ENCODE data around the gene ZBTB14.

ZBTB14 gene

DNA sequence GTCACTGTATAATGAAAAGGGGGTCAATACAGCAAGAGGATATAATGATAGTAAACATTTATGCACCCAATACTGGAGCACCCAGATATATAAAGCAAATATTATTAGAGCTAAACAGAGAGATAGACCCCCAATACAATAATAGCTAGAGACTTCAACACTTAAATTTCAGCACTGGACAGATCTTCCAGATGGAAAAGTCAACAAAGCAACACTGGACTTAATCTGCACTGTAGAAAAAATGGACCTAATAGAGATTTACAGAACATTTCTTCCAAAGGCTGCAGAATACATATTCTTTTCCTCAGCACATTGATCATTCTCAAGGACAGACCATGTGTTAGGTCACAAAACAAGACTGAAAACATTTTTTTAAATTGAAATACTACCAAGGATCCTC is 26.7 kb downstream of the ZBTB14 start:
- H3K9me3 Mint-ChIP-seq = peaks cover 38% of the 10 kb centered on the region
- peaks cover 4% of the 10 kb centered on the region for H3K36me3 Mint-ChIP-seq (ENCODE audit: low read depth)
- peaks cover 2% of the 10 kb centered on the region for H3K27me3 Mint-ChIP-seq
- ATAC-seq = no peak
- DNase-seq = no peak
- H3K27ac Mint-ChIP-seq = no peak overlapping the region
- H3K4me1 Mint-ChIP-seq = no peaks in the 10 kb centered on the region
- no peak overlapping the region for H3K4me3 Mint-ChIP-seq

DNA sequence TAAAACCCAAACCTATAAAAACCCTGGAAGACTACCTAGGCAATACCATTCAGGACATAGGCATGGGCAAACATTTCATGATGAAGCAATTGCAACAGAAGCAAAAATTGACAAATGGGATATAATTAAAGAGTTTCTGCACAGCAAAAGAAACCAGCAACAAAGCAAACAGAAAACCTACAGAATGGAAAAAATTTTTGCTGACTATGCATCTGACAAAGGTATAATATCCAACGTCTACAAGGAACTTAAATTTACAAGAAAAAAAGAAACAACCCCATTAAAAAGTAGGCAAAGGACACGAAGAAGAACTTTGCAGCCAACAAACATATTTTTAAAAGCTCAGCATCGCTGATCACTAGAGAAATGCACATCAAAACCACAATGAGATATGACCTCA is 28.8 kb downstream of the ZBTB14 start:
- Mint-ChIP-seq H3K4me3 (no peak overlapping the region), H3K4me1 (no peaks in the 10 kb centered on the region), H3K9me3 (peaks cover 42% of the 10 kb centered on the region), H3K27ac (no peak overlapping the region), H3K27me3 (peaks cover 2% of the 10 kb centered on the region), H3K36me3 (ENCODE audit: low read depth) (peaks cover 4% of the 10 kb centered on the region)
- ATAC-seq = no peak
- DNase-seq = no peak

DNA sequence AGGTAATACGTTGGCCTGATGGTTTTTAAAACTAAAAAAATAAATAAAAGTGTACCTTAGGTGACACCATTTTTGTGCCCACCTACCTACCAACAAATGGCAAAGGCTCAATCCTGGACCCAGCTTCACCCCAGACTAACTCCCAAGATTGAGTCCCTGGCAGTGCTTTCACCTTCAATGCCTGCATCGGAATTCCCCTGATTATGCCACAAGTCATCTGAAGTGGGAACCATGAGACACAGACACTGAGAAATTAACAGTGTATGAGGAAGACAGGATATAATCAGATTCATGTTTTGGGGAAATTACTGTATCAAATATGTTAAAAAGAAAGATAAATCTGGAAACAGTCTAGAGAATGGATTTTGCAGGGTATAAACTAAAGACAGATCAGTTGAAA is 41.6 kb downstream of the ZBTB14 start:
- H3K4me1 Mint-ChIP-seq = no peaks in the 10 kb centered on the region
- ATAC-seq = no peak
- H3K4me3 Mint-ChIP-seq = no peak overlapping the region
- peaks cover 4% of the 10 kb centered on the region for H3K27me3 Mint-ChIP-seq
- DNase-seq = no peak
- H3K27ac Mint-ChIP-seq = no peak overlapping the region
- H3K9me3 Mint-ChIP-seq = no peaks in the 10 kb centered on the region
- H3K36me3 Mint-ChIP-seq (ENCODE audit: low read depth) = no peaks in the 10 kb centered on the region

DNA sequence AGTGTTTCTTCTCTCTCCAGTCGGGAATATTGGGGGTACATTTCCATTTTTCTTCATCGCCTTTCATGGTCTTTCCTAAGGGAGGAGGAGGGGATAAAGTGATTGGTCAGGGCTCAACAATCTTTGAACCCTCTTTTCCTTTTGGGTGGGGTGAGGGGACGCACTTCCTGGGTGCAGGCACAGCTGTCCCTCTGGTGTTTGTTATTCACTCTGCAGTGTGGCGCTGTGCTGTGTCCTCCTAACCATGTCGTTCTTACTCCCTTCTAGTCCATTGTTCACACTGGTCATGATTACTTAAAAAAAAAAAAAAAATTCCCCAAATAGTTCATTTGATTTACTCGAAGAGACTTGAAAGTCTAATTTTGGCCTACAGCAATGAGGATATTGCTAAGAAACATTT is 44.4 kb downstream of the ZBTB14 start:
- H3K4me1 Mint-ChIP-seq = no peaks in the 10 kb centered on the region
- H3K9me3 Mint-ChIP-seq = no peaks in the 10 kb centered on the region
- DNase-seq = no peak
- no peak for ATAC-seq
- H3K4me3 Mint-ChIP-seq = no peak overlapping the region
- H3K27me3 Mint-ChIP-seq = peaks cover 4% of the 10 kb centered on the region
- no peaks in the 10 kb centered on the region for H3K36me3 Mint-ChIP-seq (ENCODE audit: low read depth)
- no peak overlapping the region for H3K27ac Mint-ChIP-seq

DNA sequence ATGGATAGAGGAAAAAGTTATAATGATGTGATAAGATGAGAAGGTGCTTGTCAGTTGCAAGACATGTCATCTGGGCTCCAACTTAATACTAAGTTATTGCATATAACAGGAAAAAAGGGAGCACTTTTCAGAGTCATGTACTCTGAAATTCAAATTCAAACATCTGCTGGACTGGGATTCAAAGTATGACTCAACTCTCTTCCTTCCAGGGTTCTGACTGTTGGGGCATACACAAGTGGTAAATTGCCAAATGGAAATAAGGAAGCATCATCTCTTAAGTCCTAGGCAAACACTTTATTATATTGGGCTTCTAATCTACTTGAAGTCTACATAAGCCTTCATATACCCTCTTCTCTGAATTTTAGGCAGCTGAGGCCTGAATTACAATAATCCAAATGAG is 44.9 kb downstream of the ZBTB14 start:
- DNase-seq = no peak
- Mint-ChIP-seq H3K9me3 (no peaks in the 10 kb centered on the region), H3K36me3 (ENCODE audit: low read depth) (no peaks in the 10 kb centered on the region), H3K27me3 (peaks cover 4% of the 10 kb centered on the region), H3K4me3 (no peak overlapping the region), H3K4me1 (no peaks in the 10 kb centered on the region), H3K27ac (no peak overlapping the region)
- no peak for ATAC-seq

DNA sequence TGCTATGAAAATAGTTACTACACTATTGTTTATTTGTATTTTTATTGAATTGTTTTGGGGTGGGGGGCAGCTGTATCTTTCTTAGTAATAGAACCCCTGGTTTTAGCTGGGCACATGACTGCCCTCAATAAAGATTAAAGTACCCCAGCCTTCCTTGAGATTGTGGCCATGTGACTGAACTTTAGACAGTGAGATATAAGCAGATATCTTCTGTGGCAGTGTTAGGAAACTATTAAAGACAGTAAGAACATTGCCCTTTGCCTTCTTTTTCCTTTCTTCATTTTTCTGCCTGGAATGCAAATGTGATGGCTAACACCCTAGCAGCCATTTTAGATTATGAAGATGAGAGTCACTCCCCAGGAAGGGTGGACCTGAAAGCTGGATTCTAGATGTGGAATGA is 50.6 kb downstream of the ZBTB14 start:
- Mint-ChIP-seq H3K9me3 (peaks cover 16% of the 10 kb centered on the region), H3K4me3 (no peak overlapping the region), H3K36me3 (ENCODE audit: low read depth) (peaks cover 41% of the 10 kb centered on the region), H3K27ac (no peak overlapping the region), H3K27me3 (no peaks in the 10 kb centered on the region), H3K4me1 (peaks cover 19% of the 10 kb centered on the region)
- ATAC-seq = no peak
- DNase-seq = no peak

DNA sequence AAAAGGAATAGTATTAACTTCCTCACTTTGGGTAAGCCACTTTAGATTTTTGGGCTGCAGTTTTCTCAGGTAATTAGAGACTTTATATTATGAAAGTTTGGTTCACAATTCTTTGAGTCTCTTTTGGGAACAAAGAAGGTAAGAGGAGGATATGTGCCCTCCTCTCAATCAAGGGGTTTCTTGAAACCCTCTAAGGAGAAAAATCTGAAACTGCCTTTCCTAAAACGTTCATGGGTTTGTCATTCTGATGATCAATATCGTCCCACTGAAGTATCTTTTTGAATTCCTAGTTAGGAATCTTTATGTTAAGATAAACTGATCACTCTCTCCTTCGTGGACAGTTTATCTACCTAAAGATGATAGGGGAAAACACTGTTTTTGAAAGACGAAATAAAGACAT is 56.1 kb downstream of the ZBTB14 start:
- Mint-ChIP-seq H3K27ac (no peak overlapping the region), H3K9me3 (peaks cover 15% of the 10 kb centered on the region), H3K4me3 (peak overlapping the region; percentile 93), H3K27me3 (no peaks in the 10 kb centered on the region), H3K4me1 (peaks cover 51% of the 10 kb centered on the region), H3K36me3 (ENCODE audit: low read depth) (peaks cover 48% of the 10 kb centered on the region)
- no peak for DNase-seq
- no peak for ATAC-seq
